BLaER1 treated with 17β-estradiol and CSF1 and Interleukin-3, amounts not matched to agents 10 nM and 100 nM (cell line): Measurements from ENCODE around the gene CFI.

Source experiments
- H3K27ac ChIP-seq, 11 experiments: shearing (Covaris generic); formaldehyde crosslinking; 2 replicates each; pipeline ENCODE4 v1.8.1; 2022
- H3K27me3 ChIP-seq, 11 experiments: shearing (Covaris generic); formaldehyde crosslinking; 2 replicates each; pipeline ENCODE4 v1.8.1; 2022
- H3K36me3 ChIP-seq, 11 experiments: shearing (Covaris generic); formaldehyde crosslinking; 2 replicates each; pipeline ENCODE4 v1.8.1; 2022
- H3K4me1 ChIP-seq, 10 experiments: shearing (Covaris generic); formaldehyde crosslinking; 2 replicates each; pipeline ENCODE4 v1.8.1; 2022
- H3K4me2 ChIP-seq, 11 experiments: shearing (Covaris generic); formaldehyde crosslinking; 2 replicates each; pipeline ENCODE4 v1.8.1; 2022
- H3K4me3 ChIP-seq, 10 experiments: shearing (Covaris generic); formaldehyde crosslinking; 2 replicates each; pipeline ENCODE4 v1.8.1; 2022
- H3K9ac ChIP-seq, 11 experiments: shearing (Covaris generic); formaldehyde crosslinking; 2 replicates each; pipeline ENCODE4 v1.8.1; 2022
- H3K9me3 ChIP-seq, 11 experiments: shearing (Covaris generic); formaldehyde crosslinking; replicated peaks in 1 of 11; 2 replicates each; pipeline ENCODE4 v1.8.1; 2022
- H4K20me1 ChIP-seq, 11 experiments: shearing (Covaris generic); formaldehyde crosslinking; 2 replicates each; pipeline ENCODE4 v1.8.1; 2022
- Cebpa-rat ChIP-seq, 11 experiments: shearing (Covaris generic); IDR thresholded peaks; 2 replicates each; pipeline ENCODE4 v1.8.1; 2022

CFI gene

GRCh38 chr4:109821185-109821584, 19.4 kb upstream of the CFI start:
- Histone ChIP-seq H3K36me3 (peaks cover 65 to 91% (median 84%) of the 10 kb centered on the region in 11 experiments), H3K4me3 (no peak overlapping the region), H3K4me1 (peaks cover 14 to 19% (median 16%) of the 10 kb centered on the region in 10 experiments), H4K20me1 (peaks cover 0 to 79% (median 22%) of the 10 kb centered on the region in 11 experiments; a peak in 12 of 22 replicates), H3K27me3 (no peaks in the 10 kb centered on the region), H3K9ac (no peak overlapping the region), H3K27ac (no peak overlapping the region), H3K9me3 (no peaks in the 10 kb centered on the region), H3K4me2 (no peak overlapping the region)
- TF ChIP-seq Cebpa-rat (IDR thresholded peaks at IDR 0.05) = no peak

- no peak for TF ChIP-seq Cebpa-rat (IDR thresholded peaks at IDR 0.05)
- H3K27me3 ChIP-seq = no peaks in the 10 kb centered on the region
- H3K4me2 ChIP-seq = no peak overlapping the region
- H3K9me3 ChIP-seq = no peaks in the 10 kb centered on the region
- H4K20me1 ChIP-seq = peaks cover 0 to 73% (median 22%) of the 10 kb centered on the region in 11 experiments; a peak in 12 of 22 replicates
- H3K4me1 ChIP-seq = peaks cover 14 to 19% (median 16%) of the 10 kb centered on the region in 10 experiments
- no peak overlapping the region for H3K27ac ChIP-seq
- peaks cover 64 to 85% (median 78%) of the 10 kb centered on the region in 11 experiments for H3K36me3 ChIP-seq
- H3K9ac ChIP-seq = no peak overlapping the region
- H3K4me3 ChIP-seq = no peak overlapping the region
Measured at GRCh38 chr4:109820563-109820962, 18.8 kb upstream of the CFI start.

GRCh38 chr4:109818268-109818667, 16.5 kb upstream of the CFI start:
- H3K36me3 ChIP-seq = peaks cover 41 to 63% (median 57%) of the 10 kb centered on the region in 11 experiments

GRCh38 chr4:109816894-109817293, 15.1 kb upstream of the CFI start:
- Histone ChIP-seq H4K20me1 (peaks cover 0 to 51% (median 15%) of the 10 kb centered on the region in 11 experiments; a peak in 11 of 22 replicates), H3K27me3 (no peaks in the 10 kb centered on the region), H3K9me3 (no peaks in the 10 kb centered on the region), H3K4me1 (peaks cover 22 to 27% (median 24%) of the 10 kb centered on the region in 10 experiments), H3K4me3 (peak overlapping the region; percentile 76 to 93 (median 86)), H3K9ac (peak overlapping the region; percentile 79 to 90 (median 87); a peak in 21 of 22 replicates), H3K27ac (peak overlapping the region in 5 of 11 experiments; percentile 81 to 91 (median 88); a peak in 5 of 22 replicates), H3K36me3 (peaks cover 29 to 49% (median 44%) of the 10 kb centered on the region in 11 experiments), H3K4me2 (peak overlapping the region; percentile 78 to 93 (median 85))
- no peak for TF ChIP-seq Cebpa-rat (IDR thresholded peaks at IDR 0.05)

More at GRCh38 chr4:109818268-109818667, 16.5 kb upstream of the CFI start:
- Histone ChIP-seq H3K9ac (no peak overlapping the region), H4K20me1 (peaks cover 0 to 65% (median 22%) of the 10 kb centered on the region in 11 experiments; a peak in 11 of 22 replicates), H3K4me3 (no peak overlapping the region), H3K9me3 (no peaks in the 10 kb centered on the region), H3K27me3 (no peaks in the 10 kb centered on the region), H3K27ac (no peak overlapping the region), H3K4me2 (no peak overlapping the region), H3K4me1 (peaks cover 22 to 27% (median 24%) of the 10 kb centered on the region in 10 experiments)
- no peak for TF ChIP-seq Cebpa-rat (IDR thresholded peaks at IDR 0.05)

- Histone ChIP-seq H3K4me1 (peaks cover 22 to 27% (median 24%) of the 10 kb centered on the region in 10 experiments), H3K9ac (peak overlapping the region; percentile 79 to 90 (median 87)), H3K9me3 (no peaks in the 10 kb centered on the region), H4K20me1 (peaks cover 0 to 43% (median 12%) of the 10 kb centered on the region in 11 experiments; a peak in 11 of 22 replicates), H3K36me3 (peaks cover 23 to 41% (median 36%) of the 10 kb centered on the region in 11 experiments), H3K4me3 (peak overlapping the region; percentile 76 to 93 (median 86)), H3K27me3 (no peaks in the 10 kb centered on the region), H3K4me2 (peak overlapping the region; percentile 78 to 93 (median 85)), H3K27ac (peak overlapping the region; percentile 72 to 92 (median 89))
- no peak for TF ChIP-seq Cebpa-rat (IDR thresholded peaks at IDR 0.05)
Measured at GRCh38 chr4:109816082-109816442, 14.3 kb upstream of the CFI start.

GRCh38 chr4:109815151-109816081, 13.6 kb upstream of the CFI start, which contains the start of gene GAR1:
TSS of gene GAR1 (plus strand) at chr4:109815762. CDS start at chr4:109816165, 403 bp downstream.
- peak within 1 kb of the TSS; percentile 76 to 93 (median 86) for H3K4me3 ChIP-seq
- no peaks in the 10 kb centered on the region for H3K9me3 ChIP-seq
- H3K36me3 ChIP-seq = peaks cover 17 to 34% (median 30%) of the 10 kb centered on the region in 11 experiments
- TF ChIP-seq Cebpa-rat (IDR thresholded peaks at IDR 0.05) = no peak
- H3K27me3 ChIP-seq = no peaks in the 10 kb centered on the region
- H3K27ac ChIP-seq = peak within 1 kb of the TSS; percentile 72 to 92 (median 89)
- peaks cover 22 to 27% (median 24%) of the 10 kb centered on the region in 10 experiments for H3K4me1 ChIP-seq
- H4K20me1 ChIP-seq = peaks cover 0 to 36% (median 5%) of the 10 kb centered on the region in 11 experiments; a peak in 10 of 22 replicates
- H3K9ac ChIP-seq = peak within 1 kb of the TSS; percentile 79 to 90 (median 87)
- H3K4me2 ChIP-seq = peak within 1 kb of the TSS; percentile 78 to 93 (median 85)

GRCh38 chr4:109811707-109812106, 9.9 kb upstream of the CFI start:
- H3K36me3 ChIP-seq = no peaks in the 10 kb centered on the region
- H3K9me3 ChIP-seq = no peaks in the 10 kb centered on the region
- no peak overlapping the region for H3K9ac ChIP-seq
- H3K4me3 ChIP-seq = no peak overlapping the region
- H3K4me2 ChIP-seq = no peak overlapping the region
- TF ChIP-seq Cebpa-rat (IDR thresholded peaks at IDR 0.05) = no peak
- H4K20me1 ChIP-seq = no peaks in the 10 kb centered on the region
- no peaks in the 10 kb centered on the region for H3K27me3 ChIP-seq
- peaks cover 11 to 16% (median 13%) of the 10 kb centered on the region in 10 experiments for H3K4me1 ChIP-seq
- H3K27ac ChIP-seq = no peak overlapping the region

- H3K4me2 ChIP-seq = no peak overlapping the region
Measured at GRCh38 chr4:109810552-109811387, 9.0 kb upstream of the CFI start.

More at GRCh38 chr4:109810552-109811387, 9.0 kb upstream of the CFI start:
- no peaks in the 10 kb centered on the region for H3K36me3 ChIP-seq
- no peak overlapping the region for H3K4me3 ChIP-seq
- peaks cover 7 to 10% (median 8%) of the 10 kb centered on the region in 10 experiments; a peak in 14 of 20 replicates for H3K4me1 ChIP-seq
- no peak for TF ChIP-seq Cebpa-rat (IDR thresholded peaks at IDR 0.05)
- H4K20me1 ChIP-seq = no peaks in the 10 kb centered on the region
- H3K9me3 ChIP-seq = no peaks in the 10 kb centered on the region
- no peak overlapping the region for H3K9ac ChIP-seq
- H3K27ac ChIP-seq = no peak overlapping the region
- H3K27me3 ChIP-seq = no peaks in the 10 kb centered on the region
